ENCODE results near the gene TMEM178A. TPM values are rescaled to one million over a fixed set of nuclear protein-coding genes. Genes with fewer than 3 reads are reported as not detected.

TMEM178A gene
- total and polyA plus RNA-seq, 2 of the 4 experiments (the other 2 are of a cell fraction): 0.18 to 1.8 TPM

- Histone ChIP-seq H4K20me1 (ENCODE audit: insufficient read depth, low read length) (no peaks in the 10 kb centered on the region), H2AK5ac (ENCODE audit: low read depth, low read length) (no peak overlapping the region), H3K79me1 (ENCODE audit: low read depth in 1 of 2, low read length in 2 of 2) (no peaks in the 10 kb centered on the region), H3K9me3 (ENCODE audit: control insufficient read depth, insufficient read depth, low read length) (peaks cover 11% of the 10 kb centered on the region), H3K23ac (ENCODE audit: low read depth, low read length) (no peak overlapping the region), H4K8ac (ENCODE audit: low read depth in 2 of 2, low read length in 2 of 2) (peak overlapping the region in 1 of 2 experiments; percentile 12; a peak in 1 of 4 replicates), H2AK9ac (replicated peaks; ENCODE audit: low read depth, low read length, poor library complexity) (peak overlapping the region; percentile 23), H4K91ac (ENCODE audit: insufficient read depth, low read depth, low read length) (no peak overlapping the region), H3K4me1 (ENCODE audit: control insufficient read depth, insufficient read depth, low read length) (peaks cover 10% of the 10 kb centered on the region), H3K9me1 (ENCODE audit: insufficient read depth, low read length) (peaks cover 9% of the 10 kb centered on the region), H3K4ac (ENCODE audit: low read depth, low read length) (peak overlapping the region; percentile 51; the same call in 1 of the 2 replicates), H3K14ac (replicated peaks; ENCODE audit: low read depth, low read length) (no peak overlapping the region), H2BK5ac (ENCODE audit: low read depth, low read length, poor library complexity, severe bottlenecking) (no peak overlapping the region), H3K36me3 (ENCODE audit: control insufficient read depth, insufficient read depth, low read length) (no peaks in the 10 kb centered on the region), H2BK120ac (ENCODE audit: low read depth, low read length) (0 out of 2 replicates have a peak overlapping the region, but pooled peaks have one; percentile 6), H3K18ac (ENCODE audit: low read depth, low read length) (no peak overlapping the region), H3K4me3 (ENCODE audit: insufficient read depth, low read depth, low read length) (no peak overlapping the region), H2AFZ (replicated peaks; ENCODE audit: low read length, poor library complexity) (peak overlapping the region; percentile 18), H3K56ac (ENCODE audit: extremely low read depth, insufficient read depth, low read length) (no peak overlapping the region; the same call in 1 of the 2 replicates), H2BK15ac (ENCODE audit: low read depth, low read length) (0 out of 3 replicates have a peak overlapping the region, but pooled peaks have one; percentile 2), H2BK20ac (ENCODE audit: low read depth, low read length) (0 out of 2 replicates have a peak overlapping the region, but pooled peaks have one; percentile 44), H3K27me3 (ENCODE audit: control insufficient read depth, insufficient read depth, low read length) (no peaks in the 10 kb centered on the region), H3K27ac (ENCODE audit: insufficient read depth, low read length) (no peak overlapping the region), H3K9ac (ENCODE audit: low read depth, low read length) (no peak overlapping the region), H3K4me2 (ENCODE audit: low read depth, low read length) (no peak overlapping the region), H4K5ac (ENCODE audit: low read depth, low read length) (no peak overlapping the region)
- CTCF ChIA-PET: interaction anchor here (1.1 to 2.1 kb wide), 6 partner anchors 32 to 260 kb away, joined by 3 to 20 read pairs (median 3); partner anchors contain the start of gene MAP4K3
- DNase-seq: peak; percentile 3
- ATAC-seq (ENCODE audit: low read depth): no peak
- no CpG with 5 or more reads among the region's 2 CpGs for WGBS, 2 experiments (ENCODE audit: extremely low coverage in 2 of 2, insufficient read length in 1 of 2)
- no TSS peak for BruUV-seq (replicated peaks)
- in situ Hi-C loops (cut with MboI; ENCODE audit: low sequenced_read_pairs): loop anchor here (5.0 to 25.0 kb wide), 2 partner anchors 180 to 335 kb away; no protein-coding TSS in a partner anchor
- POLR2A ChIA-PET (ENCODE audit: unreplicated experiment): interaction anchor here (0.5 kb wide), 1 partner anchor 258 kb away, joined by 5 read pairs; no protein-coding TSS in a partner anchor
- intact Hi-C loops (cut with micrococcal nuclease): loop anchor here (1.0 to 10.0 kb wide), 5 partner anchors 104 to 413 kb away; partner anchors contain the start of gene MAP4K3
- dilution Hi-C loops (cut with HindIII; ENCODE audit: low sequenced_read_pairs, unreplicated experiment): no loop called here
- no peak for TF ChIP-seq USF2 (IDR thresholded peaks at IDR 0.05; ENCODE audit: low read depth, low read length)
- TF ChIP-seq CEBPB (IDR thresholded peaks at IDR 0.05; ENCODE audit: low read depth, low read length): no peak
- no peak for TF ChIP-seq BHLHE40 (IDR thresholded peaks at IDR 0.05; ENCODE audit: low read depth, low read length)
- TF ChIP-seq MAFK (IDR thresholded peaks at IDR 0.05; ENCODE audit: low read depth, low read length): no peak
- no peak for TF ChIP-seq SMC3 (IDR thresholded peaks at IDR 0.05; ENCODE audit: low read depth, low read length)
- TF ChIP-seq RCOR1 (IDR thresholded peaks at IDR 0.05; ENCODE audit: insufficient replicate concordance, low read length): no peak
- TF ChIP-seq ELK1 (IDR thresholded peaks at IDR 0.05; ENCODE audit: borderline replicate concordance, low read depth, low read length): no peak
- TF ChIP-seq POLR2A (IDR thresholded peaks at IDR 0.05; ENCODE audit: low read depth, low read length): no peak
- no peak for TF ChIP-seq FOS (IDR thresholded peaks at IDR 0.05; ENCODE audit: low read depth, low read length)
- no peak for TF ChIP-seq NFE2L2 (IDR thresholded peaks at IDR 0.05; ENCODE audit: low read depth, low read length)
- TF ChIP-seq CHD1 (IDR thresholded peaks at IDR 0.05; ENCODE audit: low read depth, low read length): no peak
- TF ChIP-seq CTCF (conservative IDR thresholded peaks at IDR 0.05; ENCODE audit: low read depth, low read length): no peak
Measured at GRCh38 chr2:39697454-39697853, 31.7 kb downstream of the TMEM178A start.

All from IMR-90 (cell line).